Jurkat, Clone E6-1 (cell line): Measurements from ENCODE around the gene TBCD. TPM values are rescaled to one million over a fixed set of nuclear protein-coding genes. Genes with fewer than 3 reads are reported as not detected.

Experiments
- DNase-seq: peaks from one replicate; pipeline ENCODE4 v3.0.0-alpha.2; 2011; ENCODE audit warnings: low read depth, low spot score
- H3K4me3 ChIP-seq: 2 replicates; pipeline ENCODE4 v1.5.1; 2011; ENCODE audit warnings: mild to moderate bottlenecking, low read length, control low read depth, moderate library complexity
- polyA plus RNA-seq: library from polyadenylated mRNA; unstranded; fragments of >200 nt; gene quantifications from one replicate; pipeline ENCODE4 v1.2.1, GENCODE V29; 2012; ENCODE audit warnings: missing spikeins; ENCODE audit not compliant: insufficient read length, insufficient read depth

TBCD gene
- 162 TPM for polyA plus RNA-seq

DNA sequence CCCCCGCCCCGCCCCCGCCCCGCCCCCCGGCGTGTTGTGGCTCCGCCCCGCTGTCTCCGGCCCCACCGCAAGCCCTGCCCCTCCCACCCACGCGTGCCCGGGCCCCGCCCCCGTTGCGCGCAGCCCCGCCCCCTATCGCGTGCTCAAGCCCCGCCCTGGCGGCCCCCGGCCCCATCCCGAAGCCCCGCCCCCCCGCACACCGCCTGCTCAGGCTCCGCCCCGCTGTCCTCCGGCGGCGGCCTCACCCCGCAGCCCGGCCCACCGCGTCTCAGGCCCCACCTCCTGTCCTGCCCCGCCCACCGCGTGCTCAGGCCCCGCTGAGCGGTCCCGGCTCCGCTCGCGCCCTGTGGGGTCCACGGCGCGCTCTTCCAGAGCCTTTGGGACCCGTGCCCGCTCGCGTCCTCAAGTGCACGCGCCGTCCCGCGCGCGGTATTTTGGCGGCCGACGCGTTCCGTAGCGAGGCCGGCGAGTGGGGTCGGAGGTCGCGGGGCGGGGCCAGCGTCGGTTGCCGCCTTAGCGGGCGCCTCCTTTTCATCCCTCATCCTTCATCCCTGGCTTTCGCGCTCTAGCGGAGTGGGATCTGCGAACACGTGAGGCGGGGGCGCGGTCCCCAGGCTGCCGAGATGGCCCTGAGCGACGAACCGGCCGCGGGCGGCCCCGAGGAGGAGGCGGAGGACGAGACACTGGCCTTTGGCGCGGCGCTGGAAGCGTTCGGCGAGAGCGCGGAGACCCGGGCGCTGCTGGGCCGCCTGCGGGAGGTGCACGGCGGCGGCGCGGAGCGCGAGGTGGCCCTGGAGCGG, at the start of gene TBCD:
Gene TBCD, plus strand, starts transcription at position 495 of the 800 bp plus-strand sequence. Its CDS starts 129 bp downstream, at position 624.
- H3K4me3 ChIP-seq = peak within 1 kb of the TSS; percentile 84

DNA sequence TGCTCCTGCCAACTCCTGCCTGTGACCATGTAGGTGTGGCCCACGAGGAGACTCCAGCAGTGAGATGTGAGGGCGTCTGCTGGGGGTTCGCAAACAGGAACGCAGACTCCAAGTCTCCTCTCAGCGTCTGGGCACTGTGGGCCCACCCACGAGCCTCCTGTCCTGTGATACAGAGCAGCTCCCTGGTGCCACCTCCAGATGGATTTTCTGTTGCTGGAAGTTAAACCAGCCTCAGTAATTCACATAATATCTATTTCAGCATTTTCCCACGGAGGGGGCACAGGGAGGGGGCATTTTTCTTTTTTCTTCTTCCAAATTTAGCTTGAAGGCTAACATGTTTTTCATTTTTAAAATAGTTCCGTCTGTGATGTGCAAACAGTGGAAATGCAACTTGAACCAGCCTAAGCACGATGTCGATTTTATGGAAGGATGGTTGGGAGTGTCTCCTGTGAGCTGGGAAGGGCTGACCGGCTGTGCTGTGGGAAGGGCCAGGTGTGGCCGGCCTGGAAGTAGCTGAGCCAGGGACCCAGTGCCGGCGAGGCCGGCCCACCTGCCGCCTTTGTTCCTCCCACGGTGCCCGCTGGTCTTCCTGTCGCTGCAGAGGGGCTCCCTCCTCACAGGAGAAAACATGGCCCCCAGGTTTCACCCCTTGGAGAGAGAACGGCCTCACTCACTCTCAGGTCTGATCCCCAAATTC, 49.5 kb upstream of the TBCD start:
- DNase-seq = no peak
- no peak overlapping the region for H3K4me3 ChIP-seq

More for the DNA sequence above, at the start of gene TBCD:
- peak; percentile 79 for DNase-seq

- H3K4me3 ChIP-seq = no peak overlapping the region
These were observed 48.7 kb upstream of the TBCD start for GRCh38 chr17:82703036-82703745.

DNA sequence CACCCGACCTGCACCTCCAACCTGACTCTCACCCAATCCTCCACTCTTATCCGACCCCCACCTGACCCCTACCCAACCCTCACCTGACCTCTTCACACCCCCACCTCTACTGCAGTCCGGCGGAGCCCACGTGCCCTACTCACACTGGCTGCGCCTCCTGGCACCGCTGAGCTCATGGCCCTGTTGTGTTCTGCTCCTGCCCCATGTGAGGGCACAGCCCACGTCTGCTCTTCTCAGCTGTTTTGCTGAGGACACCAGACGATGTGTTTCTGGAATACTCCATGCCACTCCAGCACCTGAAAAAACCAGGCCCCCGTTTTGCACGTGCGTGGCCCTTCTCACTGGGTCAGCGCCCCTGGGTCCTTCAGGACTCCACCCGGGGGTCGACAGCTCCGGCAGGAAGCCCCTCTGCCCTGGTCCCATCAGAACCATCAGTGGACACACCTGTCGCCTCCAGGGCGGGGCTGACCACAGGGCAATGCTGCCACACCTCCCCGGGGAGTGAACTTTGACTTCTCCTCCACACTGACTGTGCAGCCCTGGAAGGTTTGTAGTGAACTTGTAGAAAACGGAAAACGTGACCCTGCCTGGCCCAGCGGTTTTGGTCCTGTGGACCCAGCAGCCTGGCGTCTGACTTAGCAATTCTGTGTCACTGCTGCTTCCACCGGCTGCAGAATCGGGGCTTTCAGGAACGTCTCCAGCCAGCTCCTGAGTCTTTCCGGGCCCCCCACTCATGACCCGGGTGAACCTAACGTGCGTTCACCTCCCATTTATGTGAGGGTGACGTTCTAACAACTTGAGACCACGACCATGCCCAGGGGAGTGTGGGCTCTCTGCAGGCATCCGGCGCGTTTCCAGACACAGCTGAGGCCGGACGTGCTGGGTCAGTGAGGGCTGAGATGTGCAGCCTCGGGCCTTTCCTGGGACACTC, 47.7 kb upstream of the TBCD start:
- H3K4me3 ChIP-seq = no peak overlapping the region
- no peak for DNase-seq

More at GRCh38 chr17:82703036-82703745, 48.7 kb upstream of the TBCD start:
- no peak for DNase-seq

GRCh38 chr17:82704886-82705285, 47.0 kb upstream of the TBCD start:
- no peak overlapping the region for H3K4me3 ChIP-seq
- DNase-seq = no peak

DNA sequence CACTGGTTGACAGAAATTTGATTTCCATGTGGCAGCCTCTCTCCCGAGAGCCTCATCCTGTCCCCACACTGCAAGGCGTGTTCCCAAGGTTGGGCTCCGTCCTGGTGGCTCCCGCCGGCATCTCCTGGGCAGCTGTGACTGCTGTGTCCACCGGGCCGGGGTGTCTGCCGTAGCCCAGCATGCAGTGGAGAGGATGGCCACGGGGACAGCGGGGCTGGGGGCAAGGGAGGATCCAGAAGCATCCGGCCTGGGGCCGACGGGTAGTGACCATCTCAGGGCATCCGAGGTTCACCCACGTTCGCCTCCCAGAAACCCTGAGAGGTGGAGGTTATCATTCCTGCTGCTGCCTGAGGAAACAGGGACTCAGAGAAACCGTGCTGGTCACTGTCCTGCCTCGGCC, 46.1 kb upstream of the TBCD start:
- no peak for DNase-seq
- H3K4me3 ChIP-seq = no peak overlapping the region

- DNase-seq = no peak
- no peak overlapping the region for H3K4me3 ChIP-seq
These were observed 42.7 kb upstream of the TBCD start for GRCh38 chr17:82709024-82709675.

GRCh38 chr17:82709676-82710498, 42.0 kb upstream of the TBCD start:
- DNase-seq = no peak
- no peak overlapping the region for H3K4me3 ChIP-seq

DNA sequence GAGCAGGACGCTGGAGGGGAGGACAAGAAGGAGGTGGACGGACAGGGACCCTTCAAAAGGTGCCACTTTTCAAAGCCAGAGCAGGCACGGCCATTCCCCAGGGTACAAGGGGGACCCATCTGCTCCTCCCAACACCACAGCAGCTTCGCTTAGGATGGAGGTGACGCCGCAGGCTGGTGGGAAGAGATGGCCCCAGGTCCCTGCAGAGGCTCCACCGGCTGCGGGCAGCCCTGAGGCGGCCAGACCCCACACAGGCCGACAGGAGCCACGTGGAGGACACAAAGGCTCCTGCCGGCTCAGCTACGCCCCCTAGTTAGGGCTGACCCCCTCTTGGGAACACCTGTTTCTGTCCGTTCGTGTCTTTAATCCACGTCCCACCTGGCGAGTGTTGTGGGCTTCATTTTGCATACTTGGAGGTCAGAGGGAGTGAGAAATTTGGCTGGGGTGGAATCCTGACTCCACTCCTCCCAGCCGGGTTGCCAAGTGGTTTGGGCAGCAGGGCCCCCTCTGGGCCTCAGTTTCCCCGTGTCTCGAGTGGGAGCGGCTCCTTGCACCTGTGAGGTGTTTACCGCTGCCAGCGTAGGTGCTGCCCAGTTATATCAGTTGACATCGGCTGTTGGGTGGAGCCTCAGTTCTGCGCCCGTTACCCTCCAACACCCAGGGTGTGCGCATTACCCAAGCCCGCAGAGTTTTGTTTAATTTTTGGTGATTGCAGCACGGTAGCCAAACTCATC, 41.2 kb upstream of the TBCD start:
- no peak for DNase-seq

DNA sequence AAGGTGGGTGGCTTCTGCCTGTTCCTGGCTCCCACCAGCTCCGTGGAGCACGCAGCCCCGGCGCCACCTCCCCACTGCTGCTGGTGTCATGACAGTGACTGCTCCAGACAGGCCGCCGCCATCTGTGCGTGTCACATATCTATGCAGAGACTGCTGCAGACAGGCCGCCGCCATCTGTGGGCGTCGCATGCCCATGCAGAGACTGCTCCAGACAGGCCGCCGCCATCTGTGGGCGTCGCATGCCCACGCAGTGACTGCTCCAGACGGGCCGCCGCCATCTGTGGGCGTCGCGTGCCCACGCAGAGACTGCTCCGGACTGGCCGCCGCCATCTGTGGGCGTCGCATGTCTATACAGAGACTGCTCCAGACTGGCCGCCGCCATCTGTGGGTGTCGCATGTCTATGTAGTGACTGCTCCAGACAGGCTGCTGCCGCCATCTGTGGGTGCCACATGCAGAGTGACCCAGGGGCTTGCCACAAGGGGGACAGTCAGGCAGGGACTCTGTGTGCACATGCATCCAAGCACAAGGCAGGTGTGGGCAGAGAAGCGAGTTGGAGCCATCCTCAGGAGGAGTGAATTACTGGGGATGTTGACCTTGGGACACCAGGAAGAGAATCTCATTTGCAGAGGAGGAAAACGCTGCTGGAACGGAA, 38.7 kb upstream of the TBCD start:
- H3K4me3 ChIP-seq = no peak overlapping the region
- DNase-seq = no peak

More for the DNA sequence above, 41.2 kb upstream of the TBCD start:
- H3K4me3 ChIP-seq = no peak overlapping the region

GRCh38 chr17:82716203-82717010, 35.5 kb upstream of the TBCD start, which contains the start of gene FN3KRP:
Gene FN3KRP, plus strand, starts transcription at chr17:82716706. Its CDS starts 50 bp downstream, at chr17:82716756.
- DNase-seq = peak; percentile 91
- peak within 1 kb of the TSS; percentile 90 for H3K4me3 ChIP-seq

GRCh38 chr17:82718986-82719685, 32.7 kb upstream of the TBCD start:
- no peak overlapping the region for H3K4me3 ChIP-seq
- no peak for DNase-seq

DNA sequence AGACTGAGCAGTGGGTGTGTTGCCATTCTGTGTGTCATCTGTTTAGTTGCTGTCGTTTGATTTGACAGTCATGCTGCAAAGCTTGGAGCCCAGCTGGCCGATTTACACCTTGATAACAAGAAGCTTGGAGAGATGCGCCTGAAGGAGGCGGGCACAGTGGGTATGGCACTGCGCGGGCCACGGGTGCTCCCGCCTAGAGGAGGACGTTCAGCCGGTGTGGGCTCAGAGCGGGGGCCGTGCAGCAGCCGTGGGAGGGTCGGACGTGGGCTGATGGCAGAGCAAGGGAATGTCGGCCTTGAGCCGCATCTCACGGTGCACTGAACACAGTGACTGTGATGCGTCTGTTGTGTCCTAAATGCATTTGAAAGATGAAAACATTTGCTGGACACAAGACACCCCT, 31.7 kb upstream of the TBCD start:
- no peak overlapping the region for H3K4me3 ChIP-seq
- DNase-seq = no peak

DNA sequence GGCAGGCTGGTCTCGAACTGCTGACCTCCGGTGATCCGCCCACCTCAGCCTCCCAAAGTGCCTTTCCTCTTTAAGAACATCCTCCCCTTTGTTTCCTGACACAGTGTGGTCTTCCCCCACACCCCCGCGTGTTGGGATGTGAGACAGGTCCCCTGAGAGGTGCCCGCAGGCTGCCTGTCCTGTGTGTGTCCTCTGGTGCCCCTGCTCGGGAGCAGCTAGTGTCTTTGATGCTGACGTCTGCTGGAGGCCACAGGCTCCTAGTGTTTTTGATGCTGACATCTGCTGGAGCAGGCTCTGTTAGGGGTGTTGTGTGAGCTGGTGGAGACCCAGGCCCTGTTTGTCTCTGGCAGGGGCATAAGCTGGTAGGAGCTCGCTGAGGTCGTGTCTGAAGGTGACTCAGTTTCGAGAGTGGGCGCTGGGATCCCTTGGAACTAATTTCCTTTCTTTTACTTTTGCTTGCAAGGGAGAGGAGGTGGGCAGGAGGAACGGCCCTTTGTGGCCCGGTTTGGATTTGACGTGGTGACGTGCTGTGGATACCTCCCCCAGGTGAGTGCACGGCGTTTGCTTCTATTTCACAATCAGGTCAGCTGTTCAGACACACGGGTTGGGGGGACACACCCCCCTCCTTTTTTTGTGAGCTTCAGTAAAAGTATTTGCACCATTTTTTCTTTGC, 29.4 kb upstream of the TBCD start:
- no peak overlapping the region for H3K4me3 ChIP-seq
- no peak for DNase-seq
